ENCODE results near the gene GOLGA8A. TPM values are rescaled to one million over a fixed set of nuclear protein-coding genes. Genes with fewer than 3 reads are reported as not detected.
"Not testable (repeated sequence)": the region's sequence is repeated elsewhere in the genome, so short reads cannot be mapped to it uniquely, and the experiment has no call there.

The GOLGA8A gene
- total RNA-seq, 1 experiment from 2014 or later, result 22.0 TPM

GRCh38 chr15:34409511-34409910 is 28.1 kb downstream of the GOLGA8A start:
- DNase-seq (ENCODE audit: low spot score), result not testable (repeated sequence)

DNA sequence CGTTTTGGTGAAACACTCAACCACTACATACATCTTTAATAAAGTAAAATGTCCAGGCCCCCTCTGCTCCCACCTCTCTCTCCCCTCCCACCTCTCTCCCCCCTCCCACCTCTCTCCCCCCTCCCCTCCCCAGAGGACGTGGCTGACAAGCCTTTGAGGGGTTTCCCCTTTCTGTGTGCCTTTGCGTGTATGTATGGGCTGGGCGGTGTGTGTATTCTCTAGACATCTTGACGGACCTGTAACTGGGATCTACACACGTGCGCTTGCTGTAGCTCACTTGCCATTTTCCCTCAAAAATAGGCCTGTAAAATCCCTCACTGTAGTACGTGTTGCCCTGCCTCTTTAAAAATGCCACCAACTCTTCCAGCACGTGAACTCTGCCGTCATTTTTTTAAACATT is 28.6 kb downstream of the GOLGA8A start:
- DNase-seq (ENCODE audit: low spot score), result not testable (repeated sequence)

GRCh38 chr15:34403899-34404298 is 33.7 kb downstream of the GOLGA8A start:
- not testable (repeated sequence) for DNase-seq (ENCODE audit: low spot score)

DNA sequence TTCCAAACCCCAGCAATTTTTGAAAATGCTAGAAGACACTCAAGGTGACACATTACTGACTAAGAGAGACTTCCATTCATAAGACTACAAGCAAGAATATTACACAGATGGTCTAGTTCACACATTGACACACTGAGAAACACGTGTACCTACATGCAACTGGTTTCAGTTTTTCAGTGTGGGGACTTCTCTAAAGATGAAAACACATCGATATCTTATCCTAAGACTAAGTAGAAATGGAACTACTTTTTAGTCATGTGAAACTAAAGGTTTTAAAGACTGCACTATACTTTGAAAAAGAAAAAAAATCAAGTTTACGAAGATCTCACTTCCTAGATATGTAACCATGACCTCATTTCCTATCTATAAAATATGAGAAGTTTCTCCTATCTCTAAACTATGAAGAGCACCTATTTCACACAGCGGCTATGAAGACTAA is 34.4 kb downstream of the GOLGA8A start:
- DNase-seq (ENCODE audit: low spot score), result not testable (repeated sequence)

- not testable (repeated sequence) for DNase-seq (ENCODE audit: low spot score)
Measured at GRCh38 chr15:34397637-34398259, 39.9 kb downstream of the GOLGA8A start.

DNA sequence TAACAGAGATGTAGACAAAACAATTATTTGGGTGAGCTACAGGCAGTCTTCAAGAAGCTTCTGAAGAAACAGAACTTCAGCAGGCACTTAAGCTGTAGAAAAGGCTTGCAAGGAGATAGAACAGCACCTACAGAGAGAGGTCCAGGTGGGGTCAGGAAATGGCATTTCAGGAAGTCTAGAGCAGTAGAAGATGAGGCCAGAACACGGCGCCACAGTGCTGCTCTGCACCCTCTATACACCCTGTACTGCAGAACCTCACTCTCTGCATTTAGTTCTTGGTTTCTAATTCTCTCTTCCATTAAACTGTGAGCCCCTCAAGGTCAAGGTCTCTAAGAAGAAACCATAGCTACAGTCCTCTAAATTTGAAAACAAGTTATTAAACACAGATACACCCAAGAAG is 44.6 kb downstream of the GOLGA8A start:
- not testable (repeated sequence) for DNase-seq (ENCODE audit: low spot score)

- not testable (repeated sequence) for DNase-seq (ENCODE audit: low spot score)
Measured at GRCh38 chr15:34389594-34390086, 48.0 kb downstream of the GOLGA8A start.

Other genes with a start within 250 kb of the GOLGA8A start
- gene KATNBL1, start 227.7 kb downstream of the GOLGA8A start, total RNA-seq (2014; rRNA removed; shearing (Covaris generic)), result 8.1 and 13.4 TPM in 2 replicates
- 305 and 312 TPM in 2 replicates for gene EMC4, start 212.8 kb downstream of the GOLGA8A start, total RNA-seq (2014; rRNA removed; shearing (Covaris generic))
- gene SLC12A6, start 100.0 kb downstream of the GOLGA8A start, total RNA-seq (2014; rRNA removed; shearing (Covaris generic)), result 5.4 and 5.5 TPM in 2 replicates
- gene NOP10, start 94.7 kb downstream of the GOLGA8A start, total RNA-seq (2014; rRNA removed; shearing (Covaris generic)), result 230 and 253 TPM in 2 replicates
- not detected in 2 replicates for gene NUTM1, start 94.5 kb downstream of the GOLGA8A start, total RNA-seq (2014; rRNA removed; shearing (Covaris generic))
- gene LPCAT4, start 70.6 kb downstream of the GOLGA8A start, total RNA-seq (2014; rRNA removed; shearing (Covaris generic)), result 47.7 and 72.8 TPM in 2 replicates
- 9.8 and 18.1 TPM in 2 replicates for gene GOLGA8B, start 145.8 kb upstream of the GOLGA8A start, total RNA-seq (2014; rRNA removed; shearing (Covaris generic))

All from HT-29 (cell line).